Embryonic facial prominence (tissue), 1 donor: Measurements from ENCODE around the gene ZNF827.

Experiments
- DNase-seq: peaks from one replicate; pipeline ENCODE4 v3.0.0-alpha.2; 2016; ENCODE audit errors: extremely low spot score

Gene ZNF827

GRCh38 chr4:145716661-145717200 lies 221.9 kb downstream of the ZNF827 start:
- no peak for DNase-seq

- DNase-seq = no peak
Observed at GRCh38 chr4:145716200-145716599, 222.4 kb downstream of the ZNF827 start.

- DNase-seq = no peak
Observed at GRCh38 chr4:145709843-145710242, 228.8 kb downstream of the ZNF827 start.

- no peak for DNase-seq
Observed at GRCh38 chr4:145709336-145709735, 229.3 kb downstream of the ZNF827 start.
